Activated T-cell treated with anti-CD3 and anti-CD28 coated beads, Interleukin-2, amount 50 U/mL, for 72 hours (primary cell): Measurements from ENCODE around the gene PSAT1. TPM values are rescaled to one million over a fixed set of nuclear protein-coding genes. Genes with fewer than 3 reads are reported as not detected.

Experiments used
- ATAC-seq, 2 donors: fragments of 150-1000 bp; cut with Tn5 transposase; replicated peaks in 1 of 2; 2 replicates each; pipeline ENCODE4 v1.10.0; 2021; ENCODE audit warnings: moderate library complexity in 2 of 2, mild to moderate bottlenecking in 1 of 2
- DNase-seq, 2 donors: peaks; one replicate each; pipeline ENCODE4 v3.0.0; 2021 to 2022; ENCODE audit warnings: mixed read lengths in 1 of 2
- H3K27ac Mint-ChIP-seq: one replicate; pipeline ENCODE4 v1.8.0; 2022; ENCODE audit warnings: mild to moderate bottlenecking, moderate library complexity, mixed read lengths
- H3K27me3 Mint-ChIP-seq: one replicate; pipeline ENCODE4 v1.8.0; 2022; ENCODE audit warnings: low read depth, mixed read lengths
- H3K36me3 Mint-ChIP-seq, 2 donors: one replicate each; pipeline ENCODE4 v1.8.0; 2022; ENCODE audit warnings: mixed read lengths in 2 of 2, mild to moderate bottlenecking in 1 of 2; ENCODE audit not compliant: insufficient read depth in 2 of 2
- H3K4me1 Mint-ChIP-seq: one replicate; pipeline ENCODE4 v1.8.0; 2022; ENCODE audit warnings: low read depth, mixed read lengths
- H3K4me3 Mint-ChIP-seq, 2 donors: one replicate each; pipeline ENCODE4 v1.8.0; 2022; ENCODE audit warnings: mild to moderate bottlenecking in 2 of 2, mixed read lengths in 2 of 2, moderate library complexity in 2 of 2
- H3K9me3 Mint-ChIP-seq, 2 donors: one replicate each; pipeline ENCODE4 v1.8.0; 2022; ENCODE audit warnings: mixed read lengths in 2 of 2
- total RNA-seq, 2 donors: library from RNA; stranded (reverse); gene quantifications; one replicate each; pipeline ENCODE4 v1.2.3, GENCODE V29; 2022

Gene PSAT1
- total RNA-seq, 2 donors from 2014 or later: 206 to 242 TPM

- H3K4me1 Mint-ChIP-seq: no peaks in the 10 kb centered on the region
- H3K36me3 Mint-ChIP-seq: peaks cover 31 to 59% of the 10 kb centered on the region in 2 donors
- H3K9me3 Mint-ChIP-seq: no peaks in the 10 kb centered on the region
- no peak overlapping the region for H3K4me3 Mint-ChIP-seq
- ATAC-seq (no peak), DNase-seq (no peak)
- no peaks in the 10 kb centered on the region for H3K27me3 Mint-ChIP-seq
- no peak overlapping the region for H3K27ac Mint-ChIP-seq
These were observed 17.6 kb downstream of the PSAT1 start for GRCh38 chr9:78314550-78314949.

GRCh38 chr9:78314953-78315870 is 18.3 kb downstream of the PSAT1 start:
- DNase-seq (no peak), ATAC-seq (no peak)
- no peaks in the 10 kb centered on the region for H3K4me1 Mint-ChIP-seq
- no peak overlapping the region for H3K27ac Mint-ChIP-seq
- no peak overlapping the region for H3K4me3 Mint-ChIP-seq
- H3K27me3 Mint-ChIP-seq: no peaks in the 10 kb centered on the region
- peaks cover 32 to 62% of the 10 kb centered on the region in 2 donors for H3K36me3 Mint-ChIP-seq
- H3K9me3 Mint-ChIP-seq: no peaks in the 10 kb centered on the region

GRCh38 chr9:78316166-78316892 is 19.4 kb downstream of the PSAT1 start:
- Mint-ChIP-seq H3K36me3 (peaks cover 35 to 63% of the 10 kb centered on the region in 2 donors), H3K27me3 (no peaks in the 10 kb centered on the region), H3K9me3 (no peaks in the 10 kb centered on the region), H3K27ac (no peak overlapping the region), H3K4me1 (no peaks in the 10 kb centered on the region), H3K4me3 (no peak overlapping the region)
- DNase-seq (no peak), ATAC-seq (no peak)

- Mint-ChIP-seq H3K4me3 (no peak overlapping the region), H3K4me1 (no peaks in the 10 kb centered on the region), H3K9me3 (no peaks in the 10 kb centered on the region), H3K27ac (no peak overlapping the region), H3K36me3 (peaks cover 46 to 68% of the 10 kb centered on the region in 2 donors), H3K27me3 (no peaks in the 10 kb centered on the region)
- no peak for ATAC-seq
- no peak for DNase-seq
These were observed 22.5 kb downstream of the PSAT1 start for GRCh38 chr9:78319197-78320029.

- H3K36me3 Mint-ChIP-seq: peaks cover 44 to 66% of the 10 kb centered on the region in 2 donors
These were observed 23.2 kb downstream of the PSAT1 start for GRCh38 chr9:78320030-78320693.

GRCh38 chr9:78320875-78321496 is 24.1 kb downstream of the PSAT1 start:
- Mint-ChIP-seq H3K9me3 (no peaks in the 10 kb centered on the region), H3K27me3 (no peaks in the 10 kb centered on the region), H3K27ac (no peak overlapping the region), H3K4me3 (no peak overlapping the region), H3K36me3 (peaks cover 50 to 74% of the 10 kb centered on the region in 2 donors), H3K4me1 (no peaks in the 10 kb centered on the region)
- DNase-seq: no peak
- no peak for ATAC-seq

More at GRCh38 chr9:78320030-78320693, 23.2 kb downstream of the PSAT1 start:
- H3K27ac Mint-ChIP-seq: no peak overlapping the region
- H3K9me3 Mint-ChIP-seq: no peaks in the 10 kb centered on the region
- H3K4me1 Mint-ChIP-seq: no peaks in the 10 kb centered on the region
- no peak for ATAC-seq
- no peak for DNase-seq
- no peaks in the 10 kb centered on the region for H3K27me3 Mint-ChIP-seq
- no peak overlapping the region for H3K4me3 Mint-ChIP-seq

GRCh38 chr9:78321505-78321904 is 24.6 kb downstream of the PSAT1 start:
- no peaks in the 10 kb centered on the region for H3K27me3 Mint-ChIP-seq
- ATAC-seq (no peak), DNase-seq (no peak)
- no peaks in the 10 kb centered on the region for H3K9me3 Mint-ChIP-seq
- H3K4me3 Mint-ChIP-seq: no peak overlapping the region
- H3K4me1 Mint-ChIP-seq: no peaks in the 10 kb centered on the region
- no peak overlapping the region for H3K27ac Mint-ChIP-seq
- peaks cover 51 to 73% of the 10 kb centered on the region in 2 donors for H3K36me3 Mint-ChIP-seq

GRCh38 chr9:78324068-78324650 is 27.2 kb downstream of the PSAT1 start:
- Mint-ChIP-seq H3K27ac (no peak overlapping the region), H3K4me1 (no peaks in the 10 kb centered on the region)

GRCh38 chr9:78324682-78325081 is 27.8 kb downstream of the PSAT1 start:
- peaks cover 35 to 57% of the 10 kb centered on the region in 2 donors for H3K36me3 Mint-ChIP-seq
- no peaks in the 10 kb centered on the region for H3K4me1 Mint-ChIP-seq
- DNase-seq (no peak), ATAC-seq (no peak)
- H3K9me3 Mint-ChIP-seq: no peaks in the 10 kb centered on the region
- no peak overlapping the region for H3K27ac Mint-ChIP-seq
- no peaks in the 10 kb centered on the region for H3K27me3 Mint-ChIP-seq
- no peak overlapping the region for H3K4me3 Mint-ChIP-seq

More at GRCh38 chr9:78324068-78324650, 27.2 kb downstream of the PSAT1 start:
- Mint-ChIP-seq H3K4me3 (no peak overlapping the region), H3K36me3 (peaks cover 38 to 59% of the 10 kb centered on the region in 2 donors), H3K27me3 (no peaks in the 10 kb centered on the region), H3K9me3 (no peaks in the 10 kb centered on the region)
- ATAC-seq (no peak), DNase-seq (no peak)

GRCh38 chr9:78325343-78325742 is 28.4 kb downstream of the PSAT1 start:
- no peaks in the 10 kb centered on the region for H3K4me1 Mint-ChIP-seq
- H3K36me3 Mint-ChIP-seq: peaks cover 28 to 55% of the 10 kb centered on the region in 2 donors
- no peaks in the 10 kb centered on the region for H3K9me3 Mint-ChIP-seq
- H3K4me3 Mint-ChIP-seq: no peak overlapping the region
- H3K27me3 Mint-ChIP-seq: no peaks in the 10 kb centered on the region
- DNase-seq (no peak), ATAC-seq (no peak)
- no peak overlapping the region for H3K27ac Mint-ChIP-seq

GRCh38 chr9:78325846-78326360 is 29.0 kb downstream of the PSAT1 start:
- Mint-ChIP-seq H3K27me3 (no peaks in the 10 kb centered on the region), H3K4me3 (no peak overlapping the region), H3K9me3 (no peaks in the 10 kb centered on the region), H3K27ac (no peak overlapping the region), H3K4me1 (peaks cover 4% of the 10 kb centered on the region), H3K36me3 (peaks cover 26 to 52% of the 10 kb centered on the region in 2 donors)
- DNase-seq (no peak), ATAC-seq (no peak)
